H1 (cell line): Measurements from ENCODE around the gene CTTNBP2NL. TPM values are rescaled to one million over a fixed set of nuclear protein-coding genes. Genes with fewer than 3 reads are reported as not detected.

Source experiments
- CBX8 ChIP-seq: fragments of 300-800, 300-1000 bp; sonication (generic); IDR thresholded peaks from 2 replicates; pipeline ENCODE4 v1.7.1; 2016; ENCODE audit warnings: low read depth, low read length, borderline replicate concordance
- CREB1 ChIP-seq: IDR thresholded peaks from 2 replicates; pipeline ENCODE4 v1.6.1; 2012; ENCODE audit warnings: inconsistent platforms
- CTBP2 ChIP-seq: IDR thresholded peaks from 2 replicates; pipeline ENCODE4 v1.7.0; 2011; ENCODE audit warnings: borderline replicate concordance, mild to moderate bottlenecking, moderate library complexity, mixed read lengths, low read length; ENCODE audit not compliant: insufficient read depth, insufficient read length
- EGR1 ChIP-seq: IDR thresholded peaks from 2 replicates; pipeline ENCODE4 v1.6.1; 2011; ENCODE audit warnings: low read depth, low read length, borderline replicate concordance
- EP300 ChIP-seq, 2 experiments: IDR thresholded peaks; 1 replicate in 1 of 2; 2 replicates in 1 of 2; pipeline ENCODE4 v1.6.1; 2011 to 2012; ENCODE audit warnings: low read depth in 2 of 2, low read length in 2 of 2, mild to moderate bottlenecking in 2 of 2, borderline replicate concordance in 1 of 2, inconsistent platforms in 1 of 2, moderate library complexity in 1 of 2
- FOSL1 ChIP-seq: IDR thresholded peaks from 2 replicates; pipeline ENCODE4 v1.6.1; 2011; ENCODE audit warnings: mild to moderate bottlenecking, low read depth, low read length, moderate library complexity; ENCODE audit not compliant: insufficient read depth
- GABPA ChIP-seq: IDR thresholded peaks from 2 replicates; pipeline ENCODE4 v1.6.1; 2011; ENCODE audit warnings: mild to moderate bottlenecking, low read length, moderate library complexity, borderline replicate concordance; ENCODE audit not compliant: insufficient read depth
- JUND ChIP-seq: IDR thresholded peaks from 2 replicates; pipeline ENCODE4 v1.6.1; 2011; ENCODE audit warnings: mild to moderate bottlenecking, improper control_type of control experiment, low read length
- KDM4A ChIP-seq: IDR thresholded peaks from one replicate; pipeline ENCODE4 v1.7.1; 2012; ENCODE audit warnings: low read depth, mild to moderate bottlenecking, moderate library complexity, low read length, inconsistent platforms; ENCODE audit not compliant: severe bottlenecking
- KDM5A ChIP-seq: fragments of 200-600 bp; IDR thresholded peaks from 2 replicates; pipeline ENCODE4 v1.7.1; 2012; ENCODE audit warnings: mild to moderate bottlenecking, low read length, inconsistent platforms, mixed read lengths
- NANOG ChIP-seq: IDR thresholded peaks from 2 replicates; pipeline ENCODE4 v1.6.1; 2011; ENCODE audit warnings: low read length, low read depth, mild to moderate bottlenecking, inconsistent platforms; ENCODE audit not compliant: insufficient read depth, poor library complexity, severe bottlenecking
- PHF8 ChIP-seq: fragments of 200-600 bp; sonication (generic); conservative IDR thresholded peaks from 2 replicates; pipeline ENCODE4 v1.7.1; 2012; ENCODE audit warnings: low read depth, mild to moderate bottlenecking, inconsistent platforms, low read length, moderate library complexity
- POLR2AphosphoS5 ChIP-seq: IDR thresholded peaks from 2 replicates; pipeline ENCODE4 v1.6.1; 2011; ENCODE audit warnings: low read depth, low read length
- POU5F1 ChIP-seq: IDR thresholded peaks from 2 replicates; pipeline ENCODE4 v1.6.1; 2011; ENCODE audit warnings: low read depth, mild to moderate bottlenecking, low read length, moderate library complexity
- RAD21 ChIP-seq, 2 experiments: IDR thresholded peaks in 1 of 2; conservative IDR thresholded peaks in 1 of 2; 2 replicates each; pipeline ENCODE4 v1.6.1; 2011; ENCODE audit warnings: low read depth in 2 of 2, low read length in 2 of 2, improper control_type of control experiment in 1 of 2, inconsistent platforms in 1 of 2, mild to moderate bottlenecking in 1 of 2, moderate library complexity in 1 of 2
- RBBP5 ChIP-seq: IDR thresholded peaks from 2 replicates; pipeline ENCODE4 v1.7.1; 2012; ENCODE audit warnings: low read depth, mild to moderate bottlenecking, inconsistent platforms, low read length, moderate library complexity, borderline replicate concordance
- RNF2 ChIP-seq: fragments of 200-900, 300-1000 bp; sonication (generic); IDR thresholded peaks from 2 replicates; pipeline ENCODE4 v1.7.1; 2016; ENCODE audit warnings: borderline replicate concordance, low read depth, mild to moderate bottlenecking, antibody characterized with exemption, low read length; ENCODE audit not compliant: poor library complexity, severe bottlenecking; ENCODE audit errors: missing control alignments
- SIX5 ChIP-seq: IDR thresholded peaks from 2 replicates; pipeline ENCODE4 v1.6.1; 2011; ENCODE audit warnings: mild to moderate bottlenecking, low read depth, low read length
- SUZ12 ChIP-seq: fragments of 200-600 bp; sonication (generic); IDR thresholded peaks from 2 replicates; pipeline ENCODE4 v1.6.1; 2012; ENCODE audit warnings: mild to moderate bottlenecking, inconsistent platforms, low read length, moderate library complexity, mixed read lengths
- TAF1 ChIP-seq: IDR thresholded peaks from 2 replicates; pipeline ENCODE4 v1.6.1; 2011; ENCODE audit warnings: mild to moderate bottlenecking, low read depth, low read length
- TEAD4 ChIP-seq: IDR thresholded peaks from 2 replicates; pipeline ENCODE4 v1.6.1; 2012; ENCODE audit warnings: low read depth, low read length, inconsistent platforms, mixed read lengths
- polyA plus RNA-seq, 7 experiments: library from polyadenylated mRNA; depleted of rRNA in 3 of 7; stranded (reverse) in 5 of 7; unstranded in 2 of 7; fragments of >200 nt in 5 of 7; fragments of 200-250 nt in 2 of 7; gene quantifications; 1 replicate in 5 of 7; 2 replicates in 1 of 7; 4 replicates in 1 of 7; pipeline versions ENCODE4 v1.2.1 to v1.2.3, GENCODE V29; 2011 to 2013; ENCODE audit warnings: missing spikeins in 2 of 7, mixed read lengths in 2 of 7
- total RNA-seq: library from RNA; stranded (reverse); fragmentation: NEBNext Ultra II Directional; extraction: Animal tissue kit (Norgen Biotek cat#: 25700); gene quantifications from 2 replicates; pipeline ENCODE4 v1.2.1, GENCODE V29; 2021
- TF ChIP-seq, protein P1 (sequence below): IDR thresholded peaks from 2 replicates; pipeline ENCODE4 v1.6.1; 2011; ENCODE audit warnings: low read length, improper control_type of control experiment

The CTTNBP2NL gene
- total and polyA plus RNA-seq, 2 of the 8 experiments (the other 6 are each of a cell fraction or from before 2014, with no cell fraction given), result 6.4 to 35.1 TPM

DNA sequence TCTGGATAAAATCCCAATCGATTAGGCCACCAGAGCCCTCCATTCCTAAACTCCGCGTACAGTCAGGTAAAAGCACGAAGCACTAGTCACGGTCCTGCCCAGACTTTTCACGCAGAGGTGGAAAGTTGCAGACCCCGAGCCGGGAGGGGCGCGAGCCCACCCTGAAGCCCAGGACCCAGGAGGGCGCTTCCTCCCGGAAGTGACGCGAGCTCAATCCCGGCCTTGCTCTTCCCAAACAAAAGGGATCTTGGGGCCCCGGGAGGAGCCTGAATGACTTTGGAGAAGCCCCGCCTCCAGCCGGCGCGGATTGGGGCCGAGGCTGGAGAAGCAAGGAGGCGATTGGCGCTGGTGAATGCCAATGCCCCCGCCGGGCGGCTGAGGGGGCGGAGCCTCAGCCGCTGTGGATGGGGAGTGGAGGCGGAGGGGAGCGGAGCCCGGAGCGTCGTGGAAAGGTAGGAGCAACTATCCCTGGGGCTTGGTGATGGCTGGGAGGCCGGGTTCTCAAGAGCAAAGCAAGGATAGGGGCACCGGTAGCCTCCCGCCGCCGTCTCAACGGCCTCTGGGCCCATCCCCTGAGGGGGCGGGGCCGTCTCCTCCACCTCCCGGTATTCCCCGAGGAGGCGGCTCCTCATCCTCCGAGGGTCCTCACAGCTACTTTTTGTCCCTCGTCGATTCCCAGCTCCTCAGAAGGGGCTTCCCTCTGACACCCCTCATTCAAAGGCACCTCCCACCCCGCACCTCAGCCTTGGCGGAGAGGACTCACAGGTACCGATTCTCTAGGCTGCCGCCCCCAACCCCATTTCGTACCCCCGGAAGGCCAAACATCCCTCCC, at the start of gene CTTNBP2NL (continued):
- TF ChIP-seq RAD21 (IDR thresholded peaks at IDR 0.05 in 1 of 2, conservative IDR thresholded peaks at IDR 0.05 in 1 of 2; ENCODE audit: low read depth in 2 of 2, low read length in 2 of 2) (no peak), JUND (no peak), KDM5A (no peak), CREB1 (peak; percentile 79), TAF1 (peak; percentile 67), SIX5 (no peak), CBX8 (no peak), SUZ12 (no peak), CTBP2 (no peak), GABPA (peak; percentile 57; the same call in 1 of the 2 replicates), PHF8 (peak; percentile 81), POLR2AphosphoS5 (peak; percentile 81), RNF2 (no peak), EGR1 (0 out of 2 replicates have a peak, but pooled peaks have one; percentile 5), NANOG (no peak), POU5F1 (no peak), FOSL1 (no peak), KDM4A (peak; percentile 50), RBBP5 (no peak), EP300 (IDR thresholded peaks at IDR 0.05; ENCODE audit: borderline replicate concordance in 1 of 2, low read depth in 2 of 2, low read length in 2 of 2) (no peak; a peak in 1 of 3 replicates), TEAD4 (no peak)
- TF ChIP-seq, protein P1, sequence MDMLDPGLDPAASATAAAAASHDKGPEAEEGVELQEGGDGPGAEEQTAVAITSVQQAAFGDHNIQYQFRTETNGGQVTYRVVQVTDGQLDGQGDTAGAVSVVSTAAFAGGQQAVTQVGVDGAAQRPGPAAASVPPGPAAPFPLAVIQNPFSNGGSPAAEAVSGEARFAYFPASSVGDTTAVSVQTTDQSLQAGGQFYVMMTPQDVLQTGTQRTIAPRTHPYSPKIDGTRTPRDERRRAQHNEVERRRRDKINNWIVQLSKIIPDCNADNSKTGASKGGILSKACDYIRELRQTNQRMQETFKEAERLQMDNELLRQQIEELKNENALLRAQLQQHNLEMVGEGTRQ, result no peak
